Heart left ventricle (tissue), 16 donors: ENCODE results near the gene NIM1K. TPM values are rescaled to one million over a fixed set of nuclear protein-coding genes. Genes with fewer than 3 reads are reported as not detected.

Source experiments
- ATAC-seq, 4 donors: fragments of 200-7000 bp; cut with Tn5 transposase; one replicate each; pipeline ENCODE4 v1.9.1; 2020 to 2022; ENCODE audit warnings: moderate library complexity in 4 of 4, mild to moderate bottlenecking in 3 of 4, moderate number of reproducible peaks in 1 of 4
- DNase-seq, 5 donors: peaks; one replicate each; pipeline ENCODE4 v3.0.0-alpha.2; 2020
- H3K27ac ChIP-seq, 12 donors: fragments of 200-600 bp; sonication (generic) in 4 of 12; one replicate each; pipeline versions ENCODE4 v1.5.0 to v1.8.0; 2016 to 2022; ENCODE audit warnings: mild to moderate bottlenecking in 2 of 12
- H3K27me3 ChIP-seq, 9 donors: fragments of 200-600 bp; sonication (generic) in 2 of 9; one replicate each; pipeline versions ENCODE4 v1.5.1 to v1.8.0; 2016 to 2022; ENCODE audit warnings: mild to moderate bottlenecking in 3 of 9
- H3K36me3 ChIP-seq, 9 donors: fragments of 200-600 bp; sonication (generic) in 2 of 9; one replicate each; pipeline versions ENCODE4 v1.5.0 to v1.8.0; 2018 to 2022; ENCODE audit warnings: mild to moderate bottlenecking in 2 of 9
- H3K4me1 ChIP-seq, 12 donors: fragments of 200-600 bp; sonication (generic) in 4 of 12; one replicate each; pipeline versions ENCODE4 v1.5.0 to v1.8.0; 2016 to 2022; ENCODE audit warnings: mild to moderate bottlenecking in 3 of 12
- H3K4me3 ChIP-seq, 12 donors: fragments of 200-600 bp; sonication (generic) in 4 of 12; one replicate each; pipeline versions ENCODE4 v1.5.0 to v1.8.0; 2017 to 2022; ENCODE audit warnings: mild to moderate bottlenecking in 9 of 12, moderate library complexity in 4 of 12
- H3K9me3 ChIP-seq, 12 donors: fragments of 200-600 bp; sonication (generic) in 4 of 12; one replicate each; pipeline versions ENCODE4 v1.5.0 to v1.8.0; 2016 to 2022; ENCODE audit warnings: mild to moderate bottlenecking in 1 of 12
- CTCF ChIP-seq, 12 donors: fragments of 200-600 bp; sonication (generic) in 4 of 12; IDR thresholded peaks; one replicate each; pipeline versions ENCODE4 v1.5.0 to v1.8.0; 2018 to 2022; ENCODE audit warnings: antibody characterized with exemption in 12 of 12, mild to moderate bottlenecking in 5 of 12
- POLR2A ChIP-seq, 2 donors: fragments of 450-650 bp; IDR thresholded peaks; one replicate each; pipeline ENCODE4 v1.6.1; 2017; ENCODE audit warnings: antibody characterized with exemption in 2 of 2, mild to moderate bottlenecking in 2 of 2, moderate library complexity in 2 of 2
- WGBS, 4 donors: extraction: QIAGEN DNeasy Blood & Tissue Kit in 2 of 4; methylation state at CpG; one replicate each; pipeline versions ENCODE4 v1.1.5 to v1.1.7; 2013 to 2018; 5-methylcytosine and 5-hydroxymethylcytosine counted together
- intact Hi-C, 10 donors: fragments of 100-400 bp; cut with DNase I; formaldehyde crosslinking; loops; one replicate each; pipeline versions ENCODE4 v1.11.1 to v1.14.2; 2022
- polyA plus RNA-seq, 2 donors: library from polyadenylated mRNA; stranded (reverse); fragments of 200-250 nt; gene quantifications; one replicate each; pipeline ENCODE4 v1.2.3, GENCODE V29; 2013
- total RNA-seq, 9 donors: library from RNA; depleted of rRNA in 2 of 9; stranded (reverse); fragments of >200 nt in 2 of 9; fragmentation: NEBNext Ultra II Directional in 3 of 9; extraction: Animal tissue kit (Norgen Biotek cat#: 25700) in 3 of 9; gene quantifications; one replicate each; pipeline versions ENCODE4 v1.1.0 to v1.2.4, GENCODE V29; 2016 to 2023
- donor health status: ischemic (EF 13 %, LVEDD 7.1; RV severe dilation, severe dysfunction).
- donor health status: healthy with polysubstance abuse.
- donor health status: DM: no; HTN: yes; CAD: no.
- donor health status: DM: no; HTN: no; CAD: no.
- donor health status: ischemic (EF 25% LVEDD 6.9; RV normal size, moderate dysfunction).
- donor health status: ischemic (EF 25% LVEDD 5.7; RV mildly dilated, moderate dysfunction).
- donor health status: healthy.
- donor health status: DM: yes; HTN: yes; CAD: no.
- donor health status: ischemic (EF 35%, LVEDD 5.7; RV mildly dilated, moderate dysfunction).
- donor health status: nonischemic (EF 11% LVEDD 7.7; RV severe dilation, severe dysfunction).
- donor health status: DM: yes; HTN: yes; CAD: no.
- donor health status: PGD.
- donor health status: ischemic (EF 29% LVEDD 5.4; RV normal size, mild dysfunction).
- donor health status: nonischemic (EF 23%, LVEDD 6.1; RV moderate dilation, normal function).

The NIM1K gene
- total and polyA plus RNA-seq, 11 donors = 0.11 to 1.4 (median 0.44) TPM; not detected in 2

- ATAC-seq = no peak
- Histone ChIP-seq H3K4me3 (no peak overlapping the region), H3K9me3 (no peaks in the 10 kb centered on the region), H3K27ac (no peak overlapping the region), H3K36me3 (peaks cover 0 to 36% (median 24%) of the 10 kb centered on the region in 9 donors), H3K27me3 (no peaks in the 10 kb centered on the region), H3K4me1 (peaks cover 0 to 38% (median 12%) of the 10 kb centered on the region in 12 donors)
- DNase-seq = no peak
- intact Hi-C loops = loop anchor here in 5 of 10 donors (10.0 kb wide), 3 partner anchors 77 to 197 kb away; partner anchors contain the start of gene TMEM267 (in 2 of the 5)
- no peak for TF ChIP-seq POLR2A (IDR thresholded peaks at IDR 0.05)
- no peak for TF ChIP-seq CTCF (IDR thresholded peaks at IDR 0.05)
- 78 to 88% (median 81%) methylated on average over 3 of the region's 3 CpGs for WGBS, 4 donors
Observed at GRCh38 chr5:43301653-43302091, 109.6 kb downstream of the NIM1K start.

GRCh38 chr5:43302481-43302880 is 110.5 kb downstream of the NIM1K start:
- ATAC-seq (no peak), DNase-seq (no peak)
- H3K36me3 ChIP-seq = peaks cover 0 to 28% (median 18%) of the 10 kb centered on the region in 9 donors
- 94 to 97% (median 96%) methylated on average over 3 of the region's 3 CpGs for WGBS, 4 donors
- no peaks in the 10 kb centered on the region for H3K9me3 ChIP-seq
- no peak overlapping the region for H3K27ac ChIP-seq
- intact Hi-C loops = loop anchor here in 5 of 10 donors (10.0 kb wide), 3 partner anchors 78 to 198 kb away; partner anchors contain the start of gene TMEM267 (in 2 of the 5)
- peaks cover 0 to 38% (median 12%) of the 10 kb centered on the region in 12 donors for H3K4me1 ChIP-seq
- no peak overlapping the region for H3K4me3 ChIP-seq
- no peaks in the 10 kb centered on the region for H3K27me3 ChIP-seq
- no peak for TF ChIP-seq POLR2A (IDR thresholded peaks at IDR 0.05)
- no peak for TF ChIP-seq CTCF (IDR thresholded peaks at IDR 0.05)

- intact Hi-C loops = loop anchor here in 5 of 10 donors (10.0 kb wide), 3 partner anchors 78 to 198 kb away; partner anchors contain the start of gene TMEM267 (in 2 of the 5)
- no peak for DNase-seq
- Histone ChIP-seq H3K4me1 (peaks cover 0 to 38% (median 12%) of the 10 kb centered on the region in 12 donors), H3K27me3 (no peaks in the 10 kb centered on the region), H3K27ac (no peak overlapping the region), H3K4me3 (no peak overlapping the region), H3K9me3 (no peaks in the 10 kb centered on the region), H3K36me3 (peaks cover 0 to 20% (median 11%) of the 10 kb centered on the region in 9 donors)
- WGBS, 4 donors = 46 to 83% (median 66%) methylated on average over 4 of the region's 4 CpGs
- ATAC-seq = peak in 3 of 4 donors; percentile 34 to 51 (median 48)
- TF ChIP-seq POLR2A (IDR thresholded peaks at IDR 0.05) = no peak
- TF ChIP-seq CTCF (IDR thresholded peaks at IDR 0.05) = no peak
Observed at GRCh38 chr5:43303242-43303641, 111.2 kb downstream of the NIM1K start.

- no peaks in the 10 kb centered on the region for H3K9me3 ChIP-seq
- WGBS, 4 donors = 43 to 74% (median 60%) methylated on average over 1 of the region's 1 CpG
- intact Hi-C loops = loop anchor here in 5 of 10 donors (10.0 kb wide), 3 partner anchors 80 to 200 kb away; partner anchors contain the start of gene TMEM267 (in 2 of the 5)
Observed at GRCh38 chr5:43304525-43304924, 112.5 kb downstream of the NIM1K start.

More at GRCh38 chr5:43304525-43304924, 112.5 kb downstream of the NIM1K start:
- Histone ChIP-seq H3K36me3 (peaks cover 0 to 14% (median 0%) of the 10 kb centered on the region in 9 donors), H3K27ac (no peak overlapping the region), H3K27me3 (no peaks in the 10 kb centered on the region), H3K4me3 (no peak overlapping the region), H3K4me1 (peaks cover 0 to 46% (median 13%) of the 10 kb centered on the region in 12 donors)
- ATAC-seq (no peak), DNase-seq (no peak)
- TF ChIP-seq POLR2A (IDR thresholded peaks at IDR 0.05) (no peak), CTCF (IDR thresholded peaks at IDR 0.05) (no peak)
